ENCODE measurements around the gene MACROD2.

Gene MACROD2

DNA sequence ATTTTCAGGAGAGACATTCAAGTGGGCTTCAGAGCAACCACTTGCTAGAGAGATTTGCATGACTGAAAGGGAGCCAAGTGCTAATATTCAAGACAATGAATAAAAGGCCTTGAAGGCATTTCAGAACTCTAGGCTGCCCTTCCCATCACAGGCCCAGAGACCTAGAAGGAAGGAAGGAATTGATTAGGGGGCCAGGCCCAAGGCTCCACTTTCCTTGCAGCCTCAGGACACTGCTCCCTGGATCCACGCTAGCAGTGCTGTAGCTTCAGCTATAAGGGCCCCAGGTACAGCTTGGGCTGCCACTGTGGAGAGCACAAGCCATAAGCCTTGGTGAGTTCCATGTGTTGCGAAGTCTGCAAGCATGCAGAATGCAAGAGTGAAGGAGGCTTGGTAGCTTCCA lies 1074.0 kb downstream of the MACROD2 start:
- no peak for DNase-seq
- no peaks in the 10 kb centered on the region for H3K27me3 ChIP-seq
- H3K36me3 ChIP-seq, result no peaks in the 10 kb centered on the region

DNA sequence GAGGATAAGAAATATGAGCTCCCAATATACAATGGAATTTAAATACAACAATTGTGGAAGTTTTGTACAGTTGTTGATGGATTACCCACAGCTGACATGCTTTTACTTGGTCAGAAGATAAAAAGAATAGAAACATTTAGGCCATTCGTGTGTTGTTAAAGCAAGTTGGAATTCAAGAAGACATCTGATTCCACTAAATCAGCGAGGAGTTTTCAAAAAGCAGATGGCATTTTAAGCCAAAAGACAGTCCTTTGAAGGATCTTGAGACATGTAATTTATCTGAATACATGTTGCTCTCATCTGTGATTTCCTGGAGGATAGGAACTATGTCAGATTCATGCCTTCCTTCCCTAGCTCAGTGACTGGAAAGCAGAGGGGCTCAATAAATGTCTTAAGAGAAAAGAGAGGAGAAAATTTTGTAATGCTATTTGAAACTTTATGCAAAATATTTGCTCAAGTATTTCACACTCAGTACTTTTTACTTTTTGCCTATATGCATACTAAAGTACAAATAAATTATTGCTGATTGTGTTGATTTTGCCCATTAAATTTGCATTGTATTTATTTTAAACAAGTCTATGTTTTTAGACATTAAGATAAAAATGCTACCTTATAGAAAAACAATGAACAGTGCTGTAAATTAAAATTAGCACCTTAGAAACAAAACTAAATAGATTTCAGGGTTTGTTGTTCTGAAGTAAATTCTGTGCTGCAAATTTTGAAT lies 1075.9 kb downstream of the MACROD2 start:
- H3K9me3 ChIP-seq, result no peaks in the 10 kb centered on the region
- no peaks in the 10 kb centered on the region for H3K4me1 ChIP-seq
- no peaks in the 10 kb centered on the region for H3K27me3 ChIP-seq
- H3K4me3 ChIP-seq (ENCODE audit: low read depth, low read length), result no peak overlapping the region
- no peak for DNase-seq
- TF ChIP-seq, protein P1, sequence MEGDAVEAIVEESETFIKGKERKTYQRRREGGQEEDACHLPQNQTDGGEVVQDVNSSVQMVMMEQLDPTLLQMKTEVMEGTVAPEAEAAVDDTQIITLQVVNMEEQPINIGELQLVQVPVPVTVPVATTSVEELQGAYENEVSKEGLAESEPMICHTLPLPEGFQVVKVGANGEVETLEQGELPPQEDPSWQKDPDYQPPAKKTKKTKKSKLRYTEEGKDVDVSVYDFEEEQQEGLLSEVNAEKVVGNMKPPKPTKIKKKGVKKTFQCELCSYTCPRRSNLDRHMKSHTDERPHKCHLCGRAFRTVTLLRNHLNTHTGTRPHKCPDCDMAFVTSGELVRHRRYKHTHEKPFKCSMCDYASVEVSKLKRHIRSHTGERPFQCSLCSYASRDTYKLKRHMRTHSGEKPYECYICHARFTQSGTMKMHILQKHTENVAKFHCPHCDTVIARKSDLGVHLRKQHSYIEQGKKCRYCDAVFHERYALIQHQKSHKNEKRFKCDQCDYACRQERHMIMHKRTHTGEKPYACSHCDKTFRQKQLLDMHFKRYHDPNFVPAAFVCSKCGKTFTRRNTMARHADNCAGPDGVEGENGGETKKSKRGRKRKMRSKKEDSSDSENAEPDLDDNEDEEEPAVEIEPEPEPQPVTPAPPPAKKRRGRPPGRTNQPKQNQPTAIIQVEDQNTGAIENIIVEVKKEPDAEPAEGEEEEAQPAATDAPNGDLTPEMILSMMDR (IDR thresholded peaks at IDR 0.05; ENCODE audit: low read depth, low read length), result no peak
- no peaks in the 10 kb centered on the region for H3K36me3 ChIP-seq

More for the DNA sequence above, 1074.0 kb downstream of the MACROD2 start:
- H3K9me3 ChIP-seq, result no peaks in the 10 kb centered on the region
- H3K4me1 ChIP-seq, result no peaks in the 10 kb centered on the region
- no peak overlapping the region for H3K4me3 ChIP-seq (ENCODE audit: low read depth, low read length)
- TF ChIP-seq, protein P1 (IDR thresholded peaks at IDR 0.05; ENCODE audit: low read depth, low read length), result no peak

DNA sequence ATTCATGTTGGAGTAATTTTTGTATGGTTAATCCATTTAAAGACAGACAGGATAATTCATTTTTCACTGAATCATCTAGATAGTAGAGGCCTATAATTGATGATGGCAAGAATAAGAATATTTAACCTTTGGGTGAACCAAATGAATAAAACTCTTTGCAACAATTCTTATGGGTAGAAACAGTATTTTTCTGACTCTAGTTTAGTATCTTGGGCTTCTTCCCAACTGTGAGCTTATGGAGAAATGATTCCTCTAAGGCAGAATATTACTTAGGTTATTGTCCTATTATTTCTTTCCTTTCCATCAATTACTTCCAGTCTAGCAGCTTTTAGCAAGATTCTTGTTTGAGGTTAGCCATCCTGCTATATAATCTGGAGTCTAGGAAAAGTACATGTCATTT lies 1077.0 kb downstream of the MACROD2 start:
- no peaks in the 10 kb centered on the region for H3K27me3 ChIP-seq
- no peaks in the 10 kb centered on the region for H3K4me1 ChIP-seq
- no peak for DNase-seq
- TF ChIP-seq, protein P1 (IDR thresholded peaks at IDR 0.05; ENCODE audit: low read depth, low read length), result no peak
- H3K9me3 ChIP-seq, result no peaks in the 10 kb centered on the region
- no peak overlapping the region for H3K4me3 ChIP-seq (ENCODE audit: low read depth, low read length)
- H3K36me3 ChIP-seq, result no peaks in the 10 kb centered on the region

DNA sequence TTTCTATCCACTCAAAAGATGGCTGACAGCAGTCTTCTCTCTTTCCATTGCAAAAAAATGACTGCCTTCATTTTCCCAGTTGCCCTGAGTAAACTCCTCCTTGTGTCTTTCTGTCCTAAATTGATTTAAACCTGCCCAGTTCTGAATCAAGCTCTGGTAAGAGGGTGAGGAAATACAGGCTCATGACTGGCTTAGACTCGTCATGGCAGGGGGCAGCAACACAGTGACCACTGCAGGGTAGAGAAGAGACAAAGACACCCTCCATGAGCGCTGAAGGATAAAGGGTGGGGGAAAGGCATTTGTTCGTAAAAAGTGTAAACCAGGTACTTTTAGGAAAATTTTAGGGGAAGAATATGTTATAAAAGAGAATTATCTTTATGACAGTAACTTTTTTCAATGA lies 1080.3 kb downstream of the MACROD2 start:
- no peaks in the 10 kb centered on the region for H3K9me3 ChIP-seq
- H3K27me3 ChIP-seq, result no peaks in the 10 kb centered on the region
- DNase-seq, result no peak
- H3K4me3 ChIP-seq (ENCODE audit: low read depth, low read length), result no peak overlapping the region
- peaks cover 5% of the 10 kb centered on the region for H3K4me1 ChIP-seq
- no peaks in the 10 kb centered on the region for H3K36me3 ChIP-seq
- TF ChIP-seq, protein P1 (IDR thresholded peaks at IDR 0.05; ENCODE audit: low read depth, low read length), result no peak

DNA sequence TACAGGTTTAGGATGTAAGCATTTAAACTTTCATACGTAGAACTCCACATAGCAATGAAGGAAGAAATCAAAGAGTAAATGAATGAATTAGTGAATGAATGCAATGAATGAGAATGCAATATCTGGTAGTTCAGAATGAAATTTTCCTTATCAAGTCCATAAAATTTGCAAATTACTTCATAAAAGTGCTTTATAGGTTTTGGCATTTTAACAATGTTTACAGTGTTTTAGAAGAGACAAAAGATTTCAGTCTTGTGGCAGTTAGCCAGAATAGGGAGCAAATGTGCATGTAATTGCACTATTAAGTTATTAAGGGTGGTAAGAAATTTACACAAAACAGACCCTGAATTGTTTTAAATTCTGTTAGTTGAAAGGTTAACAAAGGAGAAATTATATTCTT lies 1081.5 kb downstream of the MACROD2 start:
- H3K27me3 ChIP-seq, result no peaks in the 10 kb centered on the region

DNA sequence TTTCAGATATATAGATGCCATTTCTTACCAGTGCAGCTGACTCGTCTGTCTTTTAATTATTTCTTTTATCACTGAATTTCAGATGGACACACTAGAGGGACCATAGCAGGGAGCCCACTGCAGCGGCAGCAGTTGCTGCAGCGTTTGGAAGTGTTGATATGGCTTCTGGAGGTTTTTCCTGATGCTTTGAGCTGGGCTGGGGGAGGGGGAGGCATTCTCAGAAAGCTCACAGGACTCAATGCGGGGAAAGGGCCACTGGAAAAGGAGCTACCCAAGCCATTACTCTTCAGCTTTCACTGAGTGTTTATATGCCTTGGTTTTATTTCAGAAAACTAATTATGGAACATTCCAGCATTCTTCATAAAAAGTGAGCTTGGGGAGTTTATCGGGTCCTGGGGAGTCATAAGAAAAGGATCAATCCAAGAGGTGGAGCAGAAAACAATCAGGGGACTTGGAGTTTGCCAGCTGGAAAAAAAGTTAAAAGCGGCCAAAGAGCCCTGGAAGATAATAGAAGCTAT lies 1082.5 kb downstream of the MACROD2 start:
- Histone ChIP-seq H3K36me3 (no peaks in the 10 kb centered on the region), H3K9me3 (no peaks in the 10 kb centered on the region), H3K4me3 (ENCODE audit: low read depth, low read length) (no peak overlapping the region), H3K27me3 (no peaks in the 10 kb centered on the region), H3K4me1 (peaks cover 5% of the 10 kb centered on the region)
- no peak for DNase-seq
- TF ChIP-seq, protein P1 (IDR thresholded peaks at IDR 0.05; ENCODE audit: low read depth, low read length), result no peak

More for the DNA sequence above, 1081.5 kb downstream of the MACROD2 start:
- Histone ChIP-seq H3K9me3 (no peaks in the 10 kb centered on the region), H3K4me1 (peaks cover 5% of the 10 kb centered on the region), H3K36me3 (no peaks in the 10 kb centered on the region), H3K4me3 (ENCODE audit: low read depth, low read length) (no peak overlapping the region)
- DNase-seq, result no peak
- TF ChIP-seq, protein P1 (IDR thresholded peaks at IDR 0.05; ENCODE audit: low read depth, low read length), result no peak
